Activated CD4-positive, alpha-beta T cell treated with anti-CD3 and anti-CD28 coated beads, Interleukin-2, Interleukin-4, amounts not matched to agents 100 ng/mL and 50 ng/mL, durations not matched to agents 16 hours and 8 hours (primary cell): ENCODE results near the gene EPB41.
A peak's percentile ranks its signal among the peaks of the same experiment; 100 is the strongest.
"Not testable (repeated sequence)": the region's sequence is repeated elsewhere in the genome, so short reads cannot be mapped to it uniquely, and the experiment has no call there.

Source experiments
- DNase-seq: peaks from one replicate; pipeline ENCODE4 v3.0.0-alpha.2; 2020; ENCODE audit warnings: low spot score

Gene EPB41

DNA sequence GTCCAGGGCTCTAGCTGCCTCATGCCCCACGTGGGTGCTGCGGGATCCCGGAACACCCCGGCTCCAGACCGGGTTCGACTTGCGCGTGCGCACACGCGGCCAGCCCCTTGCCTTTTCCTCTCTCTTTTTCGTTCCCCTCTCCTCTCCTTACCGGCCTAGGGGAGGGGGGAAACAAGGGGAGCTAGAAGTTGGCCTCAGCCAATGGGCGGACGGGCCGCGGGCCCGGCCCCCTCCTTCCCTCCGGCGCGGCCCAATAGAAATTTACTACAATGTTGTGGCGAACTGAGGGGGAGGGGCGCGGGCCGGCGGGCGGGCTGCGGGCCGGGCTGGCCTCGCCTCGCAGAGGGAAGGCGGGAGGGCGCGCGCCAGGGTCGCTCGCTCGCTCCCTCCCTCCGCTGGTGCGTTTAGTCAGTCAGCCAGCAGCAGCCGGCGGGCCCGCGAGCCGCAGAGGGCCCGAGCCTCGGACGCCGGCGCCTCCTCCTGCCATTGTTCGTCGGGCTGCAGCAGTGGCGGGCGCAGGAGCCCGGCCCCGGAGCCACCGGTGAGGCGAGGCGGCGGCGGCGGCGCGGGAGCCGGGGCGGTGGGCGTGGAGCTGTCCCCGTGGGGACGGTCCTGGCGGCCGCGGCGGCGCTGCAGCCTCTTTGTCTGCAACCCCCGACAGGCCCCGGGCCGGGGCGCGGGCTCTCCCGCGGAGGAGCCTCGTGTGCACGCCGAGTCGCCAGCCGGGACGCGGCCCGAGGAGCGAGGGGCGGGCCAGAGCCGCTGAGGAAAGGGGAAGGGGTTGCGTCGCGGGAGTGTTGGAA is at the start of gene EPB41:
EPB41 (plus strand) TSS at position 342 of the 803 bp plus-strand sequence. CDS start 72,869 bp downstream, outside the sequence.
- peak; percentile 92 for DNase-seq

GRCh38 chr1:28864695-28865094 is 49.7 kb upstream of the EPB41 start:
- DNase-seq, result no peak

DNA sequence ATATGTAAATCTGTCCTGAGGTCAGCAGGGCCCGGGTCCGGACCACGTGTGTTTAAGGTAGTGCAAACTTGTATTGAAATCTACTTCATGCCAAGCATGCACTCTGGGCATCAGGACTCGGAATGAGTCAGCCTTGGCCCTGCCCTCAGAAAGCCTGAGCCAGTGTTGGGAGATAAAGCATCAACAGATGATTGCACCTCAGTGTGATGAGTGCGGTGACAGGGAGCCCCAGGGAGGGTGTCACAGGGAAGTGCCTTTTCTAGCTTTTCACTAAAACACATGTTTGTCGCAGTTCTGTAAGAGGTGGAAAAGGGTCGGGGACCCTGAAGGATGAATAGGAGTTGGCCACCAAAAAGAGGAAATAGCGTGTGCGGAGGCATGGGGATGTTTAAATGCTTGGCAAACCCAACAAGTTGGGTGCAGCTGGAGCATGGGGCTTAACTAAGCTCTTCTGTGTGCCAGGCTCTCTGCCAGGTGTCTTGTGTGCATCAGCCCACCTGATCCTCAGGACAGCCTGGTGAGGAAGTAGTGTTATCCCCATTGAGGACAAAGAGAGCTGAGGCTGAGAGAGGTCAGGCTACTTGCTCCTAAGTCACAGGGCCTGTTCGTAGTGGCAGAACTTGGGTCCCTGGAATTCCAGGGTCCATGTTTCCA is 48.2 kb upstream of the EPB41 start:
- no peak for DNase-seq

DNA sequence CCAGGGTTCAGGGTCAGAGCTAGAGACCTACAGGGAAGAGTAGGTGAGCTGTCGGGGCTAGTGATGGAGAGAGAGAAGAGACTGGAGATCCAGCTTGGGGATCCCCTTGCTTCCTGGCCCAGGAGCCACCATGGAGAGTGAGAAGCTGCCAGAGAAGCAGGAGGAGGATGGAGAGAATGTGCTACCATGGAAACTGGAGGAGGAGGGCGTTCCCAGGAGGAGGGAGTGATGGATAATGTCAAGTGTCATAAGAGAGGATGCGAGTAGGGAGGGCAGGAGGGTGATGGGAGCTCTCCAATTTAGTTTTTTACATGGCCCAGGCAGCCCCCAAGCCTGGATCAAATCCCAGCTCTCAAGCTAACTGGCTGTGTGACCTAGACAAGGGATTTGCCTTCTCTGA is 46.5 kb upstream of the EPB41 start:
- no peak for DNase-seq

- DNase-seq, result no peak
Measured at GRCh38 chr1:28869952-28870351, 44.4 kb upstream of the EPB41 start.

- no peak for DNase-seq
Measured at GRCh38 chr1:28871631-28872401, 42.6 kb upstream of the EPB41 start.

- DNase-seq, result not testable (repeated sequence)
Measured at GRCh38 chr1:28875134-28875533, 39.2 kb upstream of the EPB41 start.

- DNase-seq, result peak; percentile 74
Measured at GRCh38 chr1:28877132-28877781, 37.1 kb upstream of the EPB41 start.

DNA sequence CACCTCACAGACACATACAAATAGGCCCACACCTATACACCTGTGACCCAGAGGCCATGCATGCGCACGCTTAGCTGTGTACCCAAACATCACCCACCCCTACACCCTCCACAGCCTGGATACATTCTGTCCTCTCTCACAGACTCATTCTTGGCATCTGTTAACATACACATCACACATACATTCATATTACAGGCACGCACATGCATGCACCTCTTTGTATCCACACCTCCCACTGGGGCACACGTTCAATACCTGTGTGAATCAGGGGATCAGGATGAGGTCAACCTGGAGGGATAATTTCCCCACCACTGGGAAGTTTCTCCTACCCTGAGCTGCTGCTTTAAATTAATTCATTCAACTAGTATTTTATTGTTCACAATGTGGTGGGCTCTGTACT is 35.6 kb upstream of the EPB41 start:
- no peak for DNase-seq

GRCh38 chr1:28882009-28882628 is 32.2 kb upstream of the EPB41 start:
- DNase-seq, result peak; percentile 80

GRCh38 chr1:28883242-28883616 is 31.1 kb upstream of the EPB41 start:
- DNase-seq, result no peak

GRCh38 chr1:28885472-28885877 is 28.9 kb upstream of the EPB41 start:
- DNase-seq, result no peak

- no peak for DNase-seq
Measured at GRCh38 chr1:28885977-28886730, 28.2 kb upstream of the EPB41 start.

DNA sequence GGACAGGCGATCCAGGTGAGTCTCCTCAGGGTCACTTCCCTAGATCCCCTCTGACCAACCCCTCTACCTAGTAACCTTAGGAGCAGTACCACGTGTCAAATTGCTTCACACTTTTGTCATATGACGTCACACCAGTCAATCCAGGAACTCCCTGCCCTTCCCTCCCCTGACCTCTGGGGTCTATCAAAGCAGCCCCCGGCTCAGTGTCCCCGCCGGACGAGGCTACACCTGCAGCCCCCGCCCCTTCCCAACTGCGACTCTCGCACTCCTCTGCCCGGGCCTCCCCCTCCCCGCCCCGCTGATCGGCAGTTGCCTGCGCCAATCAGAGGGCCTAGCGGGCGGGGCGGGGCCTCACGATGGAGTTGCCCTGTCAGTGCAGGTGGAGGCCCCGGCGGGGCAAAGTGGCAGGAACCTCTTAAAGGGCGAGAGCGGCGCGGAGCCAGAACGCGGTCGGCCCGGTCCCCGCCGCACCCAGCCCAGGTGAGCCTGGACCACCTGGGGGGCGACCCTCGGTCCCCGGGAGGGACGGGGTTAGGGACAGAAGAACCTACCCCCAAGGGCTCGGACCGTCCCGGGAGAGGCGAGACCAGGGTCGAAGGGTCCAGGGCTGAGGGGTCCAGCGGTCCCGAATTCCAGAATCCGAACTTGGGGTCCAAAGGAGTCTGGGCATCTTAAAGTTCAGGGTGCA is 27.5 kb upstream of the EPB41 start:
- DNase-seq, result peak; percentile 88

DNA sequence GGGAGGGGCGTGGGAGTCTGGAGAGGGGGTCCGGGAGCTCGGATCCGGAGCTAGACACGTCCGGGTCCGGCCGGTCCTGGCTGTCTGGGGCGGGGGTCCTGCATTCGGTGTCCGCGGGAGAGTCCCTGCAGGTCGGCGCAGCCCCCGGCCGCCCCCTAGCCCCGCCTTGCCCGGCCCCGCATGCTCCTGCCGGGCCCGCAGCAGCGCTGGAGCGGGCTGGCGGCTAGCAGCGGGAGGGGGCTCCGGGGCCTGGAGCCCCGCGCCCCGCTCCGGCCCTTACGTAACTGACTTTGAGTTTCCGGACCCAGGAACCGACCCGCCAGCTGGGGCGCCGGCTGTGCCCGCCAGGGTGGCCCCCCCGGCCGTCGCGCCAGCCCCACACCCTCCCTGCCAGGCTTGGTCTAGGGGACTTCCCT is 26.9 kb upstream of the EPB41 start:
- no peak for DNase-seq

DNA sequence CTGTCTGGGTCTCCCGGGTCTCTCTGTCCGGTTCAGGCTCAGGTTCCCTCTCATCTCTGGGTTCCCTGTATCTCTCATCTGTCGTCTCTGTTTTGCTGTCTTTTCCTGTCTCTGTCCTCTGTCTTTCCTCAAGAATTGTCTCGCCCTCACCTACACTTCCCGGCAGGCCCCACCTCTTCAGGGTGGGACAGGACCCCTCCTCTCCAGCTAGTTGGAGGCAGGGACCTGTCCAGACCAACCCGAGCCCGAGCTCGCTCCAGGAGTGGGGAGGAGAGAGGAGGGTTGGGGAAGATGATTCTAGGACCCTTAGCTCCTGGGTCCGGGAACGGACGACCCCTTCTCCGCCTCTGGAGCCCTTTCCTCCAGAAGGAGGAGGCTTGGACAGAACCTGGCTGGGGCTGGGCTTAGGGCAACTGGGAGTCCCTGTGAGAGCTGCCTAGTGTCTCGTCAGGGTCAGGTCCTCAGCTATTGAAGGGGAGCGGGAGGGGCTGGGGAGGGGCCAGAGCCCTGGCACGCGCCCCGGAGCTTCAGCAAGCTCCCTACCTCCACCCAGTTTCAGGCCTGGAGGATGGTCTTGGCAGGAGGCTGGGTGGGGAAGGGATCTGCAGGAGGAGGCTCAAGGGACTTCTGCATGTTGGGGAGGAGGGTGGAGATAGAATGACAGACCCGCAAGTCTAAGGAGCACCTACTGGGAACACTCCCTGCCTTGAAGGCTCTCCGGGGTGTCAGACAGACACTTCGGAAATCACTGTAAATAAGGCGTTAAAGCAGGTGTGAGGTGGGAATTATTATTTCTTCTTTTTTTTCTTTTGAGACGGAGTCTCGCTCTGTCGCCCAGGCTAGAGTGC is 26.3 kb upstream of the EPB41 start:
- DNase-seq, result no peak

- no peak for DNase-seq
Measured at GRCh38 chr1:28888915-28889314, 25.5 kb upstream of the EPB41 start.

- no peak for DNase-seq
Measured at GRCh38 chr1:28889357-28889756, 25.0 kb upstream of the EPB41 start.

- DNase-seq, result no peak
Measured at GRCh38 chr1:28890435-28890834, 23.9 kb upstream of the EPB41 start.

DNA sequence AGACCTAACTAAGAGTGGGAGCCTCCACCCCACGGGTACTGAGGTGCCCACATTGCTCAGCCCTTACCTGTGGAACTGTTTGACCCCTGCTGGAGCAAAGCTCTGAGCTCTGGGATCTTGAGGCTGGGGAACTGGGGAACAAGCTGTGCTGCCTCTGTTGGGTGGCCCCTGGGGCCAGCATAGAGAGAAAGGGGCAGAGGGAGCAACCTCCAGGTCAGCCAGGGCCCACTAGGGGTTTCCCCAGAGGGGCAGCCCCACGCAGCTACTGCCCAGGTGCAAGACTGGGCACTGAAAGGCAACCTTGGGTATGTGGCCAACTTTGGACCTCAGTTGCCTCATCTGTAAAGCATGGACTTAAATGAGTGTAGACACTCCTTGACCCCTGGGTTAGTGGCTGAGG is 23.5 kb upstream of the EPB41 start:
- no peak for DNase-seq
